Measurements from ENCODE around the gene DCST2.

DNA sequence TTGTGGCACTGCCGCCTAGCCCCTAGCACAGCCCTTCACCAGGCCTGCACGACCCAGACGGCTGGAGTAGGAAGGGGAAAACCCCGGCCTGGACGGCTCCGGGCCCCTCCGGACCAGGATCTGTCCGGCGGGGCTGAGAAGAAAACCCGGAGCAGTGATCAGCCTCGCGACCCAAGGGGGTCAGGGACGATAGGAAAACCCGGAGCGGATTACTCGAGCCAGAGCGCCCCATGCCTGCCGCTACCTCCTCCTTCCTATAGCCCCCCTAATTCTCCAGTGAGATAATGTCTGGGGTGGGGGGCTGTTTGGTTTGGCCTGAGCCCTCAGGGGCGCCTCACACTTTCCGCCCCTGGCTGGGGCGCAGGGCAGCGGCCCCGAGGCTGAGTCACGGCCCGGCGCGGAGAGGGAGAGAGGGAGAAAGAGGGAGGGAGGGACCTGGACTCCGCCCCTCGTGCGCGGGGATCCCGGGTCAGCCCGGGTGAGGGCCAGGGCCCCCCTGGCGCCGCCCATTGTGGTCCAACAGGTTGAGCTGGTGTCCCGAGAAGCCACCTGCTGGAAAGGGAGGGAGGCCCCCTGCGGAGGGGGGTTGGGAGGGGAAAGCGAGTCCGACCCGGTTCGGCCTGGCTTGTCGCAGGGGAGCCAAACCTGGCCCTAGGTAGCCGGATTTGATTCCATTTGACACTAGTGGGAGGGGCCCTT is 32.7 kb downstream of the DCST2 start:
- TF ChIP-seq SUZ12 (IDR thresholded peaks at IDR 0.05; ENCODE audit: extremely low read depth, insufficient read depth, insufficient read length) (no peak), ZNF274 (IDR thresholded peaks at IDR 0.05; ENCODE audit: low read depth, low read length) (no peak), YY1 (IDR thresholded peaks at IDR 0.05; ENCODE audit: insufficient read depth, insufficient read length) (no peak)
